GM06990 (cell line): ENCODE measurements around the gene EYS.

ENCODE experiments used
- DNase-seq: peaks from one replicate; pipeline ENCODE4 v3.0.0-alpha.2; 2011; ENCODE audit not compliant: insufficient read length; ENCODE audit errors: extremely low read depth
- H3K27me3 ChIP-seq: replicated peaks from 2 replicates; pipeline ENCODE4 v1.6.0; 2011; ENCODE audit warnings: low read length; ENCODE audit not compliant: control insufficient read depth, insufficient read depth
- H3K36me3 ChIP-seq: 2 replicates; pipeline ENCODE4 v1.5.1; 2011; ENCODE audit warnings: low read length; ENCODE audit not compliant: control insufficient read depth, insufficient read depth
- H3K4me3 ChIP-seq: replicated peaks from 2 replicates; pipeline ENCODE4 v1.5.1; 2011; ENCODE audit warnings: low read depth, mild to moderate bottlenecking, control low read depth, low read length
- CTCF ChIP-seq: IDR thresholded peaks from 2 replicates; pipeline ENCODE4 v1.5.1; 2011; ENCODE audit warnings: low read length, control low read depth, mild to moderate bottlenecking, inconsistent platforms; ENCODE audit not compliant: insufficient read depth, poor library complexity, severe bottlenecking

EYS gene

GRCh38 chr6:65248101-65248610 lies 458.9 kb downstream of the EYS start:
- TF ChIP-seq CTCF: no peak
- DNase-seq: no peak

GRCh38 chr6:65231616-65232015 lies 475.4 kb downstream of the EYS start:
- TF ChIP-seq CTCF: no peak

More at GRCh38 chr6:65248101-65248610, 458.9 kb downstream of the EYS start:
- H3K36me3 ChIP-seq: no peaks in the 10 kb centered on the region
- H3K27me3 ChIP-seq: no peaks in the 10 kb centered on the region
- no peak overlapping the region for H3K4me3 ChIP-seq

GRCh38 chr6:65229825-65230224 lies 477.2 kb downstream of the EYS start:
- TF ChIP-seq CTCF: no peak
- no peaks in the 10 kb centered on the region for H3K27me3 ChIP-seq

More at GRCh38 chr6:65231616-65232015, 475.4 kb downstream of the EYS start:
- DNase-seq: no peak
- Histone ChIP-seq H3K36me3 (no peaks in the 10 kb centered on the region), H3K27me3 (no peaks in the 10 kb centered on the region), H3K4me3 (no peak overlapping the region)

GRCh38 chr6:65221153-65221552 lies 485.9 kb downstream of the EYS start:
- DNase-seq: no peak
- TF ChIP-seq CTCF: no peak
- H3K27me3 ChIP-seq: no peaks in the 10 kb centered on the region
- H3K4me3 ChIP-seq: no peak overlapping the region
- no peaks in the 10 kb centered on the region for H3K36me3 ChIP-seq

More at GRCh38 chr6:65229825-65230224, 477.2 kb downstream of the EYS start:
- Histone ChIP-seq H3K4me3 (no peak overlapping the region), H3K36me3 (no peaks in the 10 kb centered on the region)
- no peak for DNase-seq

GRCh38 chr6:65202738-65203137 lies 504.3 kb downstream of the EYS start:
- TF ChIP-seq CTCF: no peak
- no peak for DNase-seq
- H3K27me3 ChIP-seq: no peaks in the 10 kb centered on the region
- no peak overlapping the region for H3K4me3 ChIP-seq
- H3K36me3 ChIP-seq: no peaks in the 10 kb centered on the region

GRCh38 chr6:65199683-65200082 lies 507.3 kb downstream of the EYS start:
- H3K27me3 ChIP-seq: no peaks in the 10 kb centered on the region
- H3K36me3 ChIP-seq: no peaks in the 10 kb centered on the region
- H3K4me3 ChIP-seq: no peak overlapping the region
- no peak for DNase-seq
- TF ChIP-seq CTCF: no peak
